Raji (cell line): ENCODE data around the gene HSPA14.

Experiments
- POLR2A ChIP-seq: IDR thresholded peaks from 2 replicates; pipeline ENCODE4 v1.6.1; 2011; ENCODE audit warnings: low read depth, low read length, control low read depth; ENCODE audit not compliant: insufficient read depth

HSPA14 gene

DNA sequence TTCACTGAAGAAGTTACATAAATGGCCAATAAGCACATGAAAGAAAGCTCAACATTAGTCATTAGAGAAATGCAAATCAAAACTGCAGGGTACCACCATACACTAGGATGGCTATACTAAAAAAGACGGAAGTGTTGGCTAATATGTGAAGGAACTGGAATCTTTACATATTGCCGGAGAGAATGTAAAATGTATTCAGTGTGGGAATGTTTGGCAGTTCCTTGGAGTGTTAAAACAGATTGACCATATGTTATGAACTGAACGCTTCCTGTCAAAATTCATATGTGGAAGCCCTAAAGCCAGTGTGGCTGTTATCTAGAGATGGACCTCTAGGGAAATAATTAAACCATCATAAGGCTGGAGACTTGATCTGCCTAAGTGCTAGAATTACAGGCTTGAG is 73.7 kb downstream of the HSPA14 start:
- TF ChIP-seq POLR2A: no peak

- TF ChIP-seq POLR2A: no peak
Measured at GRCh38 chr10:14916600-14916999, 78.5 kb downstream of the HSPA14 start.

- no peak for TF ChIP-seq POLR2A
Measured at GRCh38 chr10:14917827-14918226, 79.7 kb downstream of the HSPA14 start.

DNA sequence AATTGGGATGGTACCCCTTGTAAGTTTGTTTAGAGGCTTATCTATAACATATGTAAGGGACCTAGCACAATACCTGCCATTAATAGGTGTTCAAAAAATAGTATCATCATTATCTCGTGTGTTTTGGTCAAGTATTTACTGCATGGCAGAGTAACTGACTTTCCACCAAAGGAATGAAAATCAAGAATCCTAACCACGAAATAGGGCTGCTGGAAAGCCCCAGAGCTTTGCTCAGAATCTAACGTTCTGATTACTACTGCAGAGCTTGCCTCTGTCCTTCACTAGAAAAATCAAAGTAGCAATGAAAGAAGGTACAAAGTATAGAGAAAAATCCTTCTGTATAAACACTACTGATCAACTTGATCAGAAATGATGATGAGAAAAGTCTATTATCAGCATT is 80.9 kb downstream of the HSPA14 start:
- no peak for TF ChIP-seq POLR2A
